ENCODE data around the gene CHI3L1.

CHI3L1 gene

DNA sequence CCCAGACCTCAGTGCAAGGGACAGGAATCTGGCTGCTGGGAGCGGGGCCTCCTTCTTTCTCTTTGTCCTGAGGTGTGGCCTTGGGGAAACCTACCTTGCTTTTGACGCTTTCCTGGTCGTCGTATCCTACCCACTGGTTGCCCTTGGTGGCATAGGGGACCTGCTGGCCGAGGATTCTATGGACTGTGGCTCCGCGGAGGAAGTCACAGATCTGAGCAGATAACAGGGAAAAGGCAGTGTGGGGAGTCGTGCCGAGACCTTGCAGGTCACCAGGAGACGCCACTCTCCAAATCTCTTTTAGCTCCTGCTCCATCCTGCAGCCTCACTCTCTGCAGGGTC lies 6.9 kb downstream of the CHI3L1 start:
- no peak for DNase-seq

DNA sequence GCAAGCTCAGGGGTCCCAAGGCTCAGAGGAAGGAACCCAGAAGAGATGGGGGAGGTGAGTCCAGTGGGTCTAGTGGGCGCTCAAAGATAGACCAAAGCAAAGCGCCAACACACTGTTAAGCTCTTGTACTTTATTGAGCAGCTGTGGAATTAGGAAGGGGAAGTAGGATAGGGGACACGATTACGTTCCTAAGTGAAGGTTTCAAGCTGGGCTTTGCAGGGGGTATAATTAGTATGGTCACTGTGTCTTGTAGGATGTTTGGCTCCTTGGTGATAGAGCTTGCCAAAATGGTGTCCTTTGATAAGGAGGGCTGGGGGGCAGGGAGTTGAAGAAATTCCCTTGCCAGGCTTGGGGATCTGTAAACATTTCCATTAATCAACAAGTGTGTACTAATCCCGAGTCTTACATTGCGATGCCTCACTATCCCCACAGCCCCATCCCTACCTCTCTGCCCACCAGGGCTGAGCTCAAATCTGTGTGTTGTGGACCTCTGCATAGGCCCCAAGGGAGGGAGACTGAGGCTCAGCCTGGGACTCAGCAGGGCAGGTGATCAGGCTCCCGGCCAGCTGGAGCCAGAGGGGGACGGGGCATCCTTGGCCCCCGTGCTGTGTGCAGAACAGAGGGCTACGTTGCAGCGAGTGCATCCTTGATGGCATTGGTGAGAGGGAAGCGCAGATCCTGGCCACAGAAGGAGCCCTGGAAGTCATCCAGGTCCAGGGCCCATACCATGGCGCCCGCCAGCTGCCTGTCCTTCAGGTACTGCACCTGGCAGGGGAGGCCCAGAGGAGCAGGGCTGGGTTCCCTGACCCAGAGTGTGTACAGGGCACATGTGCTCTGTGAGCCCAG lies 7.5 kb downstream of the CHI3L1 start:
- DNase-seq: no peak

DNA sequence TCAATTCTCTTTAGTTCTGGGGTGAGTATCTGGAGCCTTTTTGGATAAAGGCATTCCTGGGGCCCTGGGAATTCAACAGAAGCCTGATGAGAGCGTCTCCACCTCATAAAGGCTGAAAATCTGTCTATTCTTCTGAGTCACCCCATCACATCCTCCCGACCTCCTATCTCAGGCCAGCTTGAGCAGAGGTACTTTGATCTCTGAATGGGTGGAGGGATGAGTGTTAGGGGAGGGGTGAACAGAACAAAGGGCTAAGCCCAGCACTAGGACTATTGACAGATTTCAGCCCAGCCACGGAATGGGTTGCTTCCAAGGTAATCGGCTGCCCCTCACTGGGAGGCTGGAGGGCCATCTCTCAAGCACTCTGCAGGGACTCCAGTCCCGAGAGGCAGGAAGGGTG lies 8.4 kb downstream of the CHI3L1 start:
- no peak for DNase-seq

DNA sequence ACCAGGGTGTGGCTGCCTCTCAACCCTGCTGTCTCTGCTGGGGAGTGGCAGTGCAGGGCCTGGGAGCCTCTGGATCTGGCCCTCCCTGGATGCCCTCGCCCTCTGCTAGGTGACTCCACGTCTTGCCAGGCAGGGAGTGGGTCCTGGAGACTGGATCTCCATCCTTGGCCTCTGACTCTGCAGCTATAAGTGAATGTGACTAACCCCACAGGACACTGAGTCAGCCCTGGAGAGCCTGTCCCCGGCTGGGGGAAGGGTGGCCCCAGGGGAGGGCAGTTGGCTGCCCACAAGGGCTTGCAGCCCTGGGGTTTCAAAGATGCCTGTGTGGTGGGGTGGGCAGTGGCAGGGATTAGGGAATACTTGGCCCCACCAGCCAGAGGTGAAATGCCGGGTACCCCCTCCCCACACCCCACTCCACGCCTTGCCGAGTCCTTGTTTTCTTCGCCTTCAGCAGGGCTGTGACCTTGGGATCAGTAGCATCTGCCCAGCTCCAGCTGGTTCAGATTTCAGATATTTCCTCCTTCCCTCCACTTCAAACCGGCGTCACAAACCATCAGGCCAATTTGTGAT lies 8.9 kb downstream of the CHI3L1 start:
- DNase-seq: no peak

DNA sequence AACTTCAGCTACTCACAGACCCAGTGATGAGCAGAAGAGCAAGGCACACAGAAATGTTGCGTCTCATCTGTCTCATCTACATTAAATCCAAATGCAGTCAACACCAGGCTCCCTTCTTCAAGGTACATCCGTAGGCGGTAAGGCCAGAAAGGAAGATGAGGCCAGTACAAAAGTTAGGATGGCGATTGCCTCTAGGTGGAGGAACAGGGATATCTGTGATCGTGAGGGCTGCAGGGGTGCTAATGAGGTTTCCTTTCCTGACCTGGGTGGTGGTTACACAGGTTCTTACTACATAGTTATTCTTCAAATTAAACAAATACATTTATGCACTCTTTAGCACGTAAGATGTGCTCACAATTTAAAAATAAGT lies 9.5 kb downstream of the CHI3L1 start:
- no peak for DNase-seq

DNA sequence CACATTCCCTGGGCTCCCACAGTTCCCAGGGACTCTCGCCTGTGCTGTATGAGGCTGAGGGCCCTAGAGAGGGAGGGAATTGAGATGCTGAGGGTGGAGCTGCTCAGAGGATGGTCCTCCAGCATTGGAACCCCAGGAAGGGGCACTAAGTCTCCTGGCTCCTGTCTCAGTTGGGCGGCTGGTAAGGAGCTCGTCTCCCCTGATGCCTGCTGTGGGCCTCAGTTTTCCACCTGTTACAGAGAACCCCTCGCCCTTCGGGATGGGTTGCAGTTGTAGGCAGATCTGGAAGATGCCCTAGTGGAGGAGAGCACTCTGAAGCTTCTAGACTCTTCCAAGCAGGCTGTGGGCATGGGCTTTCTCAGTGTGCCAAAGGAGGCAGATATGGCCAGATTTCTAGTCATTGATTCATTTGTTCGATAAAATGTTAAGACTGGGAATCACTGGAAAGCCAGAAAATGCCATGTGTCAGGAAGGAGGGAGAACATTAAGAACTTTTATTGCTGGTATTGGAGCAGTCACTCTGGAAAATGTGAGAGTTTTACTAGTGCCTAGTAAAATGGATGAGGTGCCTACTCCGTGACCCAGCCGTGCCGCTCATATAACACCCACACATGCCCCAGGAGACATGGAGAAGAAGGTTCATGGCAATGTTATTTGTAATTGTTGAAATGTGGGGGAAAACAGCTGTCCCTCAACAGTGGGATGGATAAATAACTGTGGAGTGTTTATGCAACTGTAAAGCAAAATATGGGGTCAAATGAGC lies 10.1 kb downstream of the CHI3L1 start:
- no peak for DNase-seq

DNA sequence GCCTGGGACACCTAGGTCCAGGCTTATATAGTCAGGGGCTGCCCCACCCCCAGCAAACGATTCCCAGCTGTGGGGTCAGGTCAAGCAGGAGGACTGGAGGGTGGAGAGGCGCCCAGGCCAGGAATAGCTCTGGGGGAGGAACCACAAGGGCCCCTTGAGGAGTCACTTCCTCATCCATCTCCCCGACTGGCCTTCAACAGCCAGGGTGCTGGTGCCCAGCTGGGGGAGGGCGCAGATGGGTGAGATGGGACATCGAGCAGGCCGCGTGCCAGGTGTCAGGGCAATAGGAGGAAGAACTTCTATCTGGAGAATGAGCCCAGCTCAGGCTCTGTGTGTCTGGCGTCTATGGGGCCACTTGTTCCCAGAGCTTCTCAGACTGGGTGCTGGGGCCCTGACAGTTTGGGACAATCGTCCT lies 10.7 kb downstream of the CHI3L1 start:
- DNase-seq: no peak

DNA sequence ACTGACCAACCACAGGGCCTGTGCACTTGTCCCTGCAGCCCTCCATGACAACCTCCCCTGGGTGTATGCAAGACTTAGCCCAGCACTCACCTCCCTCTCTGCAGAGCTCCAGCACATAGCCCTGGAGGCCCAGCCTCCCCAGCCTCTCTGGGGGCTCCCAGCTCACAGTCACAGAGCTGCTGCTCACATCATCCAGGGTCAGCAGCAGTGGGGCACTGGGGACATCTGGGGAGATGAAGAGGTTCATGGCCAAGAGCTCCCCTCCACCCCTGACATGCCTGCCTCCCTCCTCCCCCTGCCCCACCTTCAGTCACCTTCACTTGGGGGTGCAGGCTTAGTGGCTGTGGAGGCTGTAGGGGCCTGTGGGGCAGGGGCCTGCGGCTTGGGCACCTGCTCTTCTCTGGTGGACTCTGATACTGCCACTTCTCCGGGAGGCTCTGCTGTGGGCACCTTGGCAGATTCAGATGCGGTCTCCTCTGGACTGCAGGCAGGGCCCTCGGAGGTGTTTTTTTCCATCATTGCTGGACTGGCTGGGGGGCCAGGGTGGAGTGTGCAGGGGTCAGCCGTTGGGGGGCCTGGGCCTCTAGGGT lies 11.2 kb downstream of the CHI3L1 start, which contains the start of gene MYBPH:
MYBPH (minus strand) TSS at position 590 of the 590 bp plus-strand sequence; CDS start at position 519, 71 bp downstream.
- DNase-seq: no peak

DNA sequence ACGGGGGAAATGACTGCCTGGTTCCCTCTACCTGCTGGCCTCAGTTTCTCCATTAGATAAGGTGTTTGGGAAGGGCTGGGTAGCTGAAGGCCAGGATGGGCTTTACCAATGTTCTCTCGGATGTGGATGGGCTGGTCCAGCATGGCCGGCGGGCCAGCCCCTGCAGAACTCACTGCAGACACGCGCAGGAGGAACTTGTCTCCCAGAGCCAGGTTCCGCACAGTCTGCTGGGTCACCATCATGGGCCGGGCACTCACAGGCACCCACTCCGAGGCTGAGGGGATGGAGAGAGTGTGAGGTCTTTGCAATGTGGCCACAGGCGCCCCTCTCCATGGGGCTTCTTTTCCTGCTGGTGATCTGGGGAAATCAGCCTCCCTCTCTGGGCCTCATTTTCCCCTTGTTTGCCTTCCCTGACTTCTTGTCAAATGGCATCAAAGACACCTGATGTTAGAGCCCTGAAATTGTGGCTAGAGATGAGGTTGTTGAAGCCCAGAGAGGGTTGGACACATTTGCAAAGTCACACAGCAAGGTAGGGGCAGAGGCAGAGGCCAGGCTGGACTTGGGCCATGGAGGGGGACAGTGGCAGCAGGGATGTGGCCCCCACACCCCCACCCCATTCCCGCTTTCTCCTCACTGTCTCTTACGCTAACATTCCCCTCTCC lies 12.0 kb downstream of the CHI3L1 start:
- no peak for DNase-seq

DNA sequence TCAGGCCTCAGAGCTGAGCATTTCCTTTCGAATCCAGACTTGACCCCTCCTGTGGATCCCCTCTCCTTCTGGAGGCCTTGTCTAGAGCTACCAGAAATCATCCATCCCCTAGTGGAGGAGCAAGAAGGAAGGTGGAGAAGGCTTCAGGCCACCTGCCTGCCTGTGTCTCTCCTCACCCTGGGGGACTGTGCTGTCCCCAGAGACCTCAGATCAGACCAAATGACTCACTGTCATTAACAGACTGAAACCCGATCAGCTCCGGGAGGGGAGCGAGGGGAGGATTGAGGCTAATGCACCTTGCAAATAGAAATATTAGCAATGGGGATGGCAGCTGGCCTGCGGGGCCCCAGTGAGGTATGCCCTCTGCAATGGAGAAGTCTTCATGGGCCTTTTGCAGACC lies 12.9 kb downstream of the CHI3L1 start:
- no peak for DNase-seq

DNA sequence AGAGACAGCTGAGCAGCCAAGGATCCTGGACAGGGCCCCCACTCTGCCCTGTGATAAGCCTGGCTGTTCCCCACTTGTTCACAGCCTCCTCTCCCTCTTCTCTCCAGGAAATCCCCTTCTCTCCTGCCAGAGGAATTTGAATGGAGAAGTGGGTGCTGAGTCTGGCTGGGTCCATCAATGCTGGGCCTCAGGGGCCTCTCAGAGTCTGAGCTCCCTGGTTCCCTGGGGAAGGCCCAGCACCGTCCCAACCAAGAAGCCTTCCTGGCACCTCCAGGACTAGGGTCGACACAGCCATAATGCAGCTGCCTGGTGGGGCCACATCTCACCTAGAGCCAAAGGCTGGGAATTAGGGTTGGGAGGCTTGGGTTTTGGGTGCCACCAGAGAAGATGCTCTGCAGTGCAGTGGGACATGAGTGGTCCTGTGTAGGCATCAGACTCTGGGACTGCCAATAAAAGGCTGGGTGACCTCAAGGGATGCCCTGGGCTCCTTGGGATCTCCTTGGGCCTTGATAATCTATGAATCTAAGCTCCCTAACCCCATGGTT lies 13.4 kb downstream of the CHI3L1 start:
- no peak for DNase-seq

DNA sequence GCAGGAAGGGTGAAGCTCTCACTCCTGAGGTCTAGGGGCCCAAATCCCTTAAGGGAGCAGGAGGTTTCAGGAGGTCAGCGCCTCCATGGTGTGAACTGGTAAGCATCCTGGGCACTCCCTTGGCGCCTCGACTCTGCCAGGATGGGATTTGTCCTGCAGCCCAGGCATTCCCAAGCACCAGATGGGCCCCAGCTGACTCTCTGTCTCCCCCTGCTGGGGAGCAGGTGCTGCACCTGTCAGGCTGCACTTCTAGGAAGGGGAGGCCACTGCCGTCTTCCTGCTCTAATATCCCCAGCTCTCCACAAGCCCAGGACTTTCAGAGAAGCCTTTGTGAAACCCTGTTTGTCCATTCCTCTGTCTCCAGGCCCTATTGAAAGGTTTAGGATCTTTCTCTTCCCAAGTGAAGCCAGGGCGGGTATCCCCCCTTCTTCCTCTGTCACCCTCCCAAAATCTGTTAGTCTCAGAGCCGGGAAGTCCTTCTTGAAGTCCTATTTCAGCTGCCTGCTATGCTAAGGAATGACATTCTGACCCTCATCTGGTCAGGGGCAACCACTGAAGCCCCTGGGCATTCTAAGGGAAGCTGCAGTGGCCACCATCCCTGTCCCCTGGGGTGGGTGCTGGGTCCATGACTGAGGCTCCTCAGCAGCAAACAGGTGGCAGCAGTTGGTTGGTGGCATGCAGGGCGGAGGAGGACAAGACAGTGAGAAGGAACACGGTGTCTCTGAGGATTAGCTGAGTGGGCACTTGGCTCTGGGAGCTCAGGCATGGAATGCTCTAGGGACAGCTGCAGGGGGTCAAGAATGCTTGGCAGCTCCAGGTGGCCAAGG lies 14.1 kb downstream of the CHI3L1 start:
- peak; percentile 84 for DNase-seq

DNA sequence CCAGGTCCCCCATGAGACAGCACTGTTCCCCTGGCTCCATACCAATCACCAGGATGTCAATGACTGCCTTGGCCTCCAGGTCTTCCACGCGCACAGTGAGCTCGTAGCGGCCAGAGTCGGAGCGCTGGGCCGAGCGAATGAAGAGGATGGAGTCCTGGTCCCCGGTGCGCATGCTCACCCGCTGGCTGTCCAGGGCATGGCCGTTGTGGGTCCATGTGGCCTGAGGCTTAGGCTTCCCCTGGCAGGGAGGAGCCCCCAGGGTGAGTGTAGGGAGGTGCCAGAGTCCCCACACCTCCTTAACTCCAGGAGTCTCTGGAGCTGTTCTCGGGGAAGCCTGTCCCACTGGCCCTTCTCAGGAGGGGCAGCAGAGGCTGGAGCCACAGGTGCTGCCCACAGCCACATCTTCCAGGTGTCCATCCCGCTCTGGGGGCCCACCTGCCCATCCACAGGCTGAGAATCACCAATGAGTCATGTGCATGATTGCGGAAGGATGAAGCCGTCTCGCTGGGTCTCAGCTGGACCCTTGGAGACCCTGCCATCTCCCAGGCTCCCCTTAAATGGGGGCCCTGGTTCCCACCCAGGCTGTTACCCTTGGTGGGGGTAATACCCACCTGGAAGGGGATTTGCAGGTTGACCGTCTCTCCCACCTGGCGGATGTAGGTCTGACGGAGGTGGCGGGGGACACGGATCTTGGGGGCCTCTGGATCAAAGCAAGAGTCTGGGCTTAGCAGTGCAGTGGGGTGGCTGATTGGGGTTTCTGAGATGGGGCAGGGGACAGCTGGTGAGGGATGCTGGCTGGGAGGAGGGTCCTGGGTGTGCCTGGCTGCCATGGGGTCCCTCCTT lies 14.9 kb downstream of the CHI3L1 start:
- no peak for DNase-seq

DNA sequence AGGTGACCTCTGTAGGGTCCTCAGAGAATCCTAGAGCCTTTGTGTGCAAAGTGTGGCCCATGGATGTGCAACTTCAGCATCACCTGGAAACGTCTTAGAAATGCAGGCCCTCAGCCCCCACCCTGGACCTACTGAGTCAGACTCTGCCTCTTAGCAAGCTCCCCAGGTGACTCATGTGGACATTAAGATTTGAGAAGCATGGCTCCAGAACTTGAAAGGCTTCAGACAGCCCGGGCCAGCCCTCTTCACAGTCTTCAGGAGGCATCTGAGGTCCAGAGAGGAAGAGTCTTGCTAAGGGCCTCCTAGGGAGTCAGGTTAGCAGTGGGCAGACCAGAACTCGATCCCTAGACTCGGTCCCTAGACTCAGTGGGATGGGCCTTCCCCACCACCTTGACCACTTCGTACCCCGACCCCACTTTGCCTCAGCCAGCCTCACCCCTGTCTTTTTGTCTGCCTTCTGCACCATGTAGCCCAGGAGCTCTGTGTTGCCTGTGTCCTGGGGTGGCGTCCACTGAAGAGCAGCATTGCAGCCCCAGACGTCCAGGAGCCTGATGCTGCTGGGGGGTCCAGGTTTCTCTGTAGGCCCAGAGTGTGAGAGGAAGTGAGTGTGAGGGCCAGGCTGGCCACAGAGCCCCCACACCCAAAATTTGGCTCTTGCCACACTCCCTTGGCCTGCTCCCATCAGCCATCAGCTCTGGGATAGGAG lies 15.7 kb downstream of the CHI3L1 start:
- DNase-seq: no peak

DNA sequence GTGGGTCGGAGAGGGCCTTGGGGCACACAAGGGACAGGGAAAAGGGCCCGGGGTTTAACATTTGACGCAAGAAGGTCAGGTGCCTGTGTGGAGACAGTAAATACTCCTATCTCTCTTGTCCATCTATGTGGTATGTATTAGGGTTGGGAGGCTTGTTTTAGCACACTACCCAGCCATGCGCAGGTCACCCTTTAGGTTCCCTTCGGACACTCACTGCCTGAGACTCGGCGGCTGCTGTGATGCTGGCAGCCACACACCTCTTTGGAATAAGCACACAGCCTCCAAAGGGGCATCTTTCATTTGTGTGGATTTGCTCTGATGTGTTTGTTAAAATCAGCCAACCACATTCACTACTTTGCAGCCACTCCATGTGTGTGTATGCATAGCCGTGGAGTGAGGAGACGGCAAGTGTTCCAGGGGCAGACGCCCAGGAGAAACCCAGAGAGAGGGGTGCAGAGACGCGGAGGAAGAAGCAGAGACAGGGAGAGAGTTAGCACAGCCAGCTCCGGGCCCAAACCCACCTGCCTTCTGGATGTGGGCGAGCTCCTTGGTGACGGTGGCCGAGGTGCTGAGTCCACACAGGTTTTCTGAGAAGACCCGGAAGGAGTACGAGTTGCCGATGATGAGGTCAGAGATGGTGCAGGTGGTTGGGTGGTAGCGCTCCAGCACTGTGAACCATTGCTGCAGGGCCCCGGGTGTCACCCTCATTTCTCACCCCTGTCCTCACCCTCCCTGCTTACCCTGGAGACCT lies 16.6 kb downstream of the CHI3L1 start:
- no peak for DNase-seq

DNA sequence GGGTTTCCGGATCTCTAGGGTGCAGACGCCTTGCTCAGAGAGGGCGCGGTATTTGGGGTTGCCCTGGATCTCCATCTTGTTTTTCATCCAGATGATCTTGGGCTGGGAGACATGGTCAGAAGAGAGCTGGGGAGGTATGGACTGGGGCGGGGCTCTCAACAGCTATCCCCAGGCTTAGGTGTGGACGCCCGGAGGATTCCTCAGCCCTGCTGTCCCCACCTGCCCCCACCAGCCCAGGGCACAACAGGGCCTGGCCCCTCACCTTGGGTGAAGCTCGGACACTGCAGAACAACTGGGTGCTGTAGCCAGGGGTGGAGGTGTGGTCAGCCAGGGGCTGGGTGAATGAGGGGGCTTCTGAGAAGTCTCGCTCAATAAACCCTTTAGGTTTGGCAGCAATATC lies 17.5 kb downstream of the CHI3L1 start:
- DNase-seq: no peak

DNA sequence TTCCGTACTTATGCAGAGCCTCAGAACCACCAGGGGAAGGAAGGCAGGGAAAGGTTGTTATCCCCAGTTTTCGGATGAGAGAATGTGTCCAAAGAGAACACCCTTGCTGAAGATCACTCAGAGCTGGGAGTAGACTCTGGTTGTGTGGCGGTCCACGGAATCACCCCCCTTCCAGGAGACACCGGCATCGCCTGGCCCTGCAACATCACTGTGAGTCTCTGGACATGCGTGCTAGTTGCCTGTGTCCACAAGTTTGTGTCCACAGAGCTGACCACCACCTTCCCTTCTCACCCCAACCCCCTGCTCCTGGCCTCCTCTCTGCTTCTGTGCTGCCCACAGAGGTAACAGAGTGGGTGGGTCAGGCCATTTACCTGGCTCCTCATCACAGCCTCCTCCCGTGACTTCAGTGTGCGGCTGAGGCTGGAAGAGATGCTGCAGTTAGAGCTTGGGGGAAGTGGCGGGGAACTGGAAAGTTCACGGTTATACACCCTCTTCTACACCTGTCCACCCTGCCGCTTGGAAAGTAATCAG lies 18.2 kb downstream of the CHI3L1 start:
- no peak for DNase-seq

DNA sequence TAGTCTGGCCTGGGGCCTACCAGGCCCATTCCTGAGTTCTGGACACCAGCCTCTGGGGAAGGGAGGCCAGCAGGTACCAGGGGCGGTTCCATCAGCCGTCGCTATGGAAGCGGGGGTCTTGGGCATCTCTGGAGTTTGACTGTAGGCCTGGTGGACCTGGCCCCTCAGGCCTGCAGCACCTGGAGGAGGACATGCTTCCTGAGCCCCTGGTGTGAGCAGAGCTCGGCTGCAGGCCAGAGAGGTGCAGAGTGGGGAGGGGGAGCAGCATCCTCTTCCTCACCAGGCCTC lies 18.6 kb downstream of the CHI3L1 start:
- no peak for DNase-seq
